ENCODE results near the gene UNC45A.

- no peak for TF ChIP-seq CTCF (IDR thresholded peaks at IDR 0.05)
- no peak for TF ChIP-seq POLR2A (IDR thresholded peaks at IDR 0.05)
Measured at GRCh38 chr15:90988296-90988695, 53.2 kb downstream of the UNC45A start.
